ENCODE data around the gene USH1G.
"Not testable (repeated sequence)": the region's sequence is repeated elsewhere in the genome, so short reads cannot be mapped to it uniquely, and the experiment has no call there.

The USH1G gene

GRCh38 chr17:74930535-74931036 lies 7.5 kb upstream of the USH1G start:
- no peak for DNase-seq (ENCODE audit: low read depth in 2 of 2)

DNA sequence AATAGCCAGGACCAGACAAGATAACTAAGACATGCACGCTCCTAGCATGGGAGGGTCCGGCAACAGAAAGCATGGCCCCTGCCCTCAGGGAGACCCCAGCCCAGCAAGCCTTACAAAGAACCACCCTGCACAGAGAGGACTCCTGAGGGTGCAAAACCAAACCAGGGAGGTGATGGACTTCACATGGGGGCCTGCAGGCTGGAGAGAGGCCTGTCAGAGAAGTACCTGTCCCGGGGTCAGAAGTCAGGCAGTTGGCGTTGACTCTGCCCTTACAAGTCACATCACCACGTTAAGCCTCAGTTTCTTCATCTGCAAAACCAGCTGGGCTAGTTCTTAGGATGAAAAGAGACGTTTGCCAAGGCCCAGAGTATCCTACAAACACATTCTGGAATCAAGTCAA lies 5.7 kb upstream of the USH1G start:
- no peak for DNase-seq (ENCODE audit: low read depth in 2 of 2)

DNA sequence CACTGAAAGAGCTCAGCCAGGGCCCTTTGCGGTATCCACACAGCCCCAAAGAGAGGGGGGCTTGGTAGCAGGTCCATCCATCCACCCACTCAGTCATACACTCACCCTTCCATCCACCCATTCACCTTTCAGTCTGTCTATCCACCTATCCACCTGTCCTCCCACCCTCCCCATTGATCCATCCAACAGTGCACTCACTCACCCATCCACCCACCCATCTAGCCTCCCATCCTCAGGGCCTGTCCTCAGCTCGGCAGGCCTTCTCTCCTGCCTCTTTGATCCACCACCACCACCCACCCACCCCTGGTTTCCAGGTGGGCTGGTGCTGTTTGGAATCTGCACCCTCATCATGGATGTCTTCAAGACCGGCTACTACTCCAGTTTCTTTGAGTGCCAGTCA lies 2.2 kb upstream of the USH1G start:
- DNase-seq (ENCODE audit: low read depth in 2 of 2) = no peak

- no peak for DNase-seq (ENCODE audit: low read depth in 2 of 2)
Observed at GRCh38 chr17:74924250-74924948, 1.3 kb upstream of the USH1G start, which contains the start of gene OTOP2. Gene OTOP2 (plus strand): TSS chr17:74924273. CDS start chr17:74924633, 360 bp downstream.

- DNase-seq (ENCODE audit: low read depth in 2 of 2) = peak; percentile 37 to 50
Observed at GRCh38 chr17:74923538-74924249, 639 bp upstream of the USH1G start.

DNA sequence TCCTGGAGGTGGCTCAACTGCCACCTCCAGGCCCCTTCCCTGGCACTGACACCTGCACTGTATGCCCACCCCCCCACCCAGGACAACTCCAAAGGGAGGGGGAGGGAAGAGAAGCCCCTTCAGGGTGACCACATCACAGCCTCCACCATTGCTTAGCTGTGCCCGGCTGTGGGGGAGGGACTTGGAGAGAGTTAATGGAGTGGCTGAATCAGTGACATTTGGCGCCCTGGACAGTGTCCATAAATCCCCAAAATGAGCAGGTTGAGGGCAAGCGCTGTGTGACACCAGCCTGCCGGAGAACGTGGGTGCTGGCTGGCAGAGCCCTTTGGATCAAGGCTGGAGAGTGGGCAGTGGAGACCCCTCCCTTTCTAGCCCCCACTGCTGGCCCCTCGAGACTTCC lies 883 bp downstream of the USH1G start:
- DNase-seq (ENCODE audit: low read depth in 2 of 2) = no peak

GRCh38 chr17:74921769-74922168 lies 1.3 kb downstream of the USH1G start:
- DNase-seq (ENCODE audit: low read depth in 2 of 2) = no peak

- no peak for DNase-seq (ENCODE audit: low read depth in 2 of 2)
Observed at GRCh38 chr17:74921026-74921681, 1.9 kb downstream of the USH1G start.

DNA sequence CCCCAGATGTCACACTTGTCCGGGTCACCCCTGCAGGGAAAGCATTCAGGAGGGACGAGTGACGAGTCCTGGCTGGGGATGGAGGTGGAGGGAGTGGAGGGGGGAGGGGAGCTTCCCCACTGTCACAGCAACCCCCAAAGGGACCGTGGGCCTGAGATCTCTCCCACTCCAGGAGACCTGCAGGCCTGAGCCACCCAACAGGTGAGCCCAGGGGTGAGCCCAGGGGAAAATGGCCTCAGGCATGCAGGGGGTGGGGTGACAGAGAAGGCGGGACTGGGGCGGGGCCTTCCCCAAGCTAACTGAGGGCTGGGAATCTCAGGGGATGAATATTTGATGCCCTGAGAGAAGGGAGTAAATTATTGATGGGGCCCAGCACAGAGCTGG lies 2.4 kb downstream of the USH1G start:
- DNase-seq (ENCODE audit: low read depth in 2 of 2) = no peak

DNA sequence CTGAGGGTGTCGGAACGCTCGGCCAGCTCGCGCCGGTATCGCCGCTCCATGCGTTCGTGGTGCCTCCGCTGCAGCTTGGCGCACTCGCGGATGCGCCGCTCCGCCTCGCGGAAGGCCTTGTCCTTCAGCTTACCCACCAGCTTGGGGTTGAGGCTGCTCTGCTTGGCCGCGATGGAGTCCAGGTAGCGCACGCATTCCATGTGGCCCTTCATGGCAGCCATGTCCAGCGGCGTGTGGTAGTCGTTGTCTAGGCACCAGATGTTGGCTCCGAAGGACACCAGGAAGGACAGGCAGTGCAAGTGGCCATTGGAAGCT lies 2.8 kb downstream of the USH1G start:
- DNase-seq (ENCODE audit: low read depth in 2 of 2) = no peak

GRCh38 chr17:74919440-74920305 lies 3.4 kb downstream of the USH1G start:
- no peak for DNase-seq (ENCODE audit: low read depth in 2 of 2)

DNA sequence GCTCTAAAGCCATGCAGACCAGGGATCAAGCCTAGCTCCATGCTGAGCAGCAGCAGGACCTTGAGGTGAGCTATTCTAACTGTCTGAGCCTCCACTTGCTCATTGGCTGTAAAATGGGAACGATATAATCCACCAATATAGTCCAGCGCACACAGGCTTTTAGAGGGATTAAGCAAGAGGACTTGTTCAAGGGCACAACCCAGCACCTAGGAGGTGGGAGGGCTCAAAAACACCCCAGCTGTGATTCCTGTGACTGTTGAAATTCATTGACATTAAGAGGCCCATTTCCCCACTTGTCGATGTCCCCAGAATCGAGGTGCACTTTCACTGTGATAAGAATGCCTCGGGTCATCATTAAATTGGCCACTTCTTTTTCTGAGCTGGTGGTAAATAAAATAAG lies 4.1 kb downstream of the USH1G start:
- DNase-seq (ENCODE audit: low read depth in 2 of 2) = no peak

DNA sequence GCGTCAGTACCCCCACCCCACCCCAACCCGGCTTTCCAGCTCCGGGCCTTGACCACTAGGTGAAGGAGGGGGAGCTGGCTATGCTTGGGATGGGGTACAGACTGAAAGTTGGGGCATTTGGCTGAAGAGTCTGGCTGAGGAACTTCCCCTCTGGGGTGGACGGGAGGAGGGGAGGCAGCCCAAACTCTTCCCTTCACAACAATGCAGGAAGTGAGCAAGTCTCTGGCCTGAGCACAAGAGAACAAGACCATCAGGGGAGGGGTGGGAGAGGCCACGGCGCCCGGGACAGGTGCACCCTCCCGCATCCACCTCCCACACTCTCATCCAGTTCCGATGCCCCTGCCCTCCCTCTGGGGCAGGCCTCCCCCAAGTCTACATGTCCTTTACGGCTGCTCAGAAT lies 5.6 kb downstream of the USH1G start:
- no peak for DNase-seq (ENCODE audit: low read depth in 2 of 2)

DNA sequence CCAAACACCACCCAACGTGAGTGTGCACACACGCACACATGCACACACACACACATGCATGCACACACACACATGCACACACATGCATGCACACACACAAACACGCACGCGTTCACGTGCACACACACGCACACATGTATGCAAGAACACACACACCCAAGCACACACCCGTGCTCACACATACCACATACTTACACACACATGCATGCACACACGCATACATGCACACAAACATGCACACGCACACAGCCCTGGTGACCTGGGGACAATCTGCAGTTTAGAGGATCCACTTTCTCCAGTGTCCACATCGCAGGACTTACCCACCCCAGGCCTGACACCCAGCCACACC lies 6.2 kb downstream of the USH1G start:
- no peak for DNase-seq (ENCODE audit: low read depth in 2 of 2)

- DNase-seq (ENCODE audit: low read depth in 2 of 2) = no peak
Observed at GRCh38 chr17:74916136-74916850, 6.8 kb downstream of the USH1G start.

- not testable (repeated sequence) for DNase-seq (ENCODE audit: low read depth in 2 of 2)
Observed at GRCh38 chr17:74911423-74911822, 11.6 kb downstream of the USH1G start.

- DNase-seq (ENCODE audit: low read depth in 2 of 2) = not testable (repeated sequence)
Observed at GRCh38 chr17:74909097-74909496, 14.0 kb downstream of the USH1G start.

DNA sequence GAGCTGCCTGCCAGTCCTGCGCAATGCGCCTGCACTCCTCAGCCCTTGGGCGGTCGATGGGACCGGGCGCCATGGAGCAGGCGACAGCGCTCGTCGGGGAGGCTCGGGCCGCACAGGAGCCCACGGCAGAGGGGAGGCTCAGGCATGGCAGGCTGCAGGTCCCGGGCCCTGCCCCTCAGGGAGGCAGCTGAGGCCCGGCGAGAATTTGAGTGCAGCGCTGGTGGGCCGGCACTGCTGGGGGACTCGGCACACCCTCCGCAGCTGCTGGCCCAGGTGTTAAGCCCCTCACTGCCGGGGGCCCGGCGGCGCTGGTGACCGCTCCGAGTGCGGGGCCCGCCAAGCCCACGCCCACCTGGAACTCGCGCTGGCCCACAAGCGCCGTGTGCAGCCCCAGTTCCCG lies 16.0 kb downstream of the USH1G start:
- no peak for DNase-seq (ENCODE audit: low read depth in 2 of 2)

GRCh38 chr17:74906214-74906793 lies 16.8 kb downstream of the USH1G start:
- not testable (repeated sequence) for DNase-seq (ENCODE audit: low read depth in 2 of 2)

DNA sequence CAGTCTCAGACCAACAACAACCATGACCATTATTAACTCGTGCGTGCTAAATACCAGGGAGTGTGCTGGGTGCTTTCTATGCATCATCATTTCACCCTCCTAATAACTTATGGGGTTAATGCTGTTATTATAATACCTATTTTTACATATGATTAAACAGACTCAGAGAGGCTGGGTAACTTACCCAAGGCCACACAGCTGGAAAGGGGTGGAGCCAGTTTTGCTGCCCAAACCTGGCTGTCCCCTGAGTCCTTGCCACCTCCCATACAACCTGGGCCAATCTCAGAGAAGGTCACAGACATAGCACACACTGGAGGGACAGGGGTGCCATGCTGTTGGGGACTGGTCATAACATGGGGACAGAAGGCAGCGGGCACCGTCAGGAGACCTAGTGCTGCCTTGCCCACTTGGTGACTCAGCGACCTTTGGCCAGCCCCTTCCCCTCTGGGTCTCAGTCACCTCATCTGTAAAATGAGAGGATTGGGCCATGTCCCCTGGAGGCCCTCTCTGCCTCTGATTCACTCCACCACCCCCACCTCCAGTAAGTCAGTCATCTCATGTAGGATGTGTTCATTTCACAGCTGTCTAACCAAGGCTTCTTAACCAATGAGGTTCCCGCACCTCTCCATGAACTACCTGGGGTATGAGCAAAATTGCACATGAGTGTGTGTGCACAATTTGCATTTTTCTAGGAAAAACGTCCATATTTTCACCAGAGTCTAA lies 18.2 kb downstream of the USH1G start:
- DNase-seq (ENCODE audit: low read depth in 2 of 2) = no peak

Data from stimulated activated CD4-positive, alpha-beta T cell treated with anti-CD3 and anti-CD28 coated beads, Interleukin-1b, Interleukin-23, amount 100 ng/mL, for 1 hour (primary cell).